NOMO-1 treated with dmso at 0.1 percent for 144 hours (cell line): ENCODE data around the gene CACNA2D3.
A peak's percentile ranks its signal among the peaks of the same experiment; 100 is the strongest.

ENCODE experiments used
- DNase-seq: peaks from one replicate; lab custom pipeline; 2025; ENCODE audit not compliant: unreplicated experiment; lab: John Stamatoyannopoulos, UW

The CACNA2D3 gene

DNA sequence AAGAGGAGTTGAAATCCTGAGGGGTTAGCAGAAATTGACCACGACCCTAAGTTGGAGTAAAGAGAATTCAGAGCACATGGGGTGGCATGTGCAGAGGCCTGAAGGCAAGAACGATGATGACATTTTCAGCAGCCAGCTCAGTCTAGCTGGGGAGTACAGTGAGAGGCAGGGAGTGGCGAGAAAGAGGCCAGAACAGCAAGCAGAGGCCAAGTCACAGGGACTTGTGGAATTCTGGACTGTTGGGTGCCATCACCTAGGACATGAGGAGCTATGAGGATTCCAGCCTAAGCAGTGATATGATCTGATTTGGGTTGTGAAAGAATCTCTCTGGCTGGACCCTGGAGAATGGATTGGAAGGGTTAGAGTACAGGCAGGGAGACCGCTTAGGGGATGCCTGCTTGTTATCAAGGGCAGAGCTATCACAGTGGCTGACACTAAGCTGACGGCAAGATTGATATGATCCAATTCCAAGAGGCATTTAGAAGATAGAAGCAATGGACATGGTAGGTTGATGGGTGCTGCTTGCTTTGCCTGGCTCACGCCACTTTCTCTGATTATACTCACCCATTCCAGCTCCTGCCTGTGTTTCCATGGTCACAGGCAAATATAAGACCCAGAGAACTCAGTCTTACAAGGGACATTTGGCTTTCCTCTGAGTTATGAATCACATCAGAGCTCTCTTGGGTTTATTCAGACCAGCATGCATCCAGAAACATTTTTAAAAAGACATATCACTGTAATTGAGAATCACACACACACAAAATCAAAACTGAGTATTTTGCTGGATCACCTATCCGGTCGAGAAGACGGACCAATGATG lies 739.1 kb downstream of the CACNA2D3 start:
- DNase-seq, result no peak

DNA sequence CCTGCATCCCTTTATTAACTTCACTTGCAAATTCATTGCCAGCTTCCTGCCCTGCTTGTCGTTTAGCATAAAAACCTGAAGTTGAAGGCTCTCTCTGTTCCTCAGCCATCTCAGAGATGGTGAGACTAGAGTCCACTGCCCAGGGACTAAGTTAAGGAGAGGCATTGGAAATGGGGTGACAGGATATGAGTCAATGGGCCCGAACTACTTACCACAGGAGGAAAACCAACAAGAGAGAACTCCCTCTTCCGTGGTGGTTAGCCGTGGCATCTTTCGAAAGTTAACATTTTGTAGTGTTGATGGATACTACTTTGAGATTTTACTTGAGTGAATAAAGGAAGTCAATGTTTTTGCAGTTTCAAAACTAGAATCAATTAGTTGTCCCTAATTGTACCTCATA lies 740.2 kb downstream of the CACNA2D3 start:
- peak; percentile 21 for DNase-seq

DNA sequence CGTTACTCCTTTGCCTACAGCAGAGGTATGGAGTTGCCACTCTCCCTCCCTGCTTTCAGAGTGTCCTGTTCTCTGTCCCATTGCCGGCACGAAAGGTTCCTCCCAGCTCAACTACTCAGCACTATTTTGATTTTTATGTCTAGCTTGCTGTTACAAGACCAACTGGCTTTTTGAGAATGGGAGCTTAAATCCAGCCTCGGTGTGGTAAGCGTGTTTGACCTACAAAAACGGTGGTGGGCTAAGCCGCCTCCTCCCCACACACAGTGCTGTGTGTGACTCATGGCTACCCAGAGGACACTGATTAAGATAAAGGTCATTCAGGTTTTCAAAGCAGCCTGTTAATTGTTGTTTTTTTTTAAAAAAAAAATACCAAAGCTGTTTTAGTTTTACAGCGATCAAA lies 741.0 kb downstream of the CACNA2D3 start:
- no peak for DNase-seq

DNA sequence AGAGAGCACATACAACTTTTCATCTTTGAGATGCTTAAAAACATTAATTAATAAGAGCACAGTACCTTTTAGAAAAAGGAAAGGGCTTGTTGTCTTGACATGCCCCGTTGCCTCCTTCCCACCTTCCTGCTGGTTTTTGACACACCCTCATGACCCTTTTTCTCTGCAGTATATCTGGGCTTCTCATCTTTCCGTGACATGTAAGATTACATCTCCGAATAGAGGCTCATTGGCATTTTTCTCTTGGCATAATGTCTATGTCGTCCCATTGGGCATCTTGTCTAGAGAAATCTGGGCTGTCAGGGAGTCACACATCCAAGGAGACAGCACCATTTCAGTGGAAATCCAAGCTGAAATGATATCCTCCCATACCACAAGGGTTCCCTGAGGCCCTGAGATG lies 741.4 kb downstream of the CACNA2D3 start:
- DNase-seq, result no peak

DNA sequence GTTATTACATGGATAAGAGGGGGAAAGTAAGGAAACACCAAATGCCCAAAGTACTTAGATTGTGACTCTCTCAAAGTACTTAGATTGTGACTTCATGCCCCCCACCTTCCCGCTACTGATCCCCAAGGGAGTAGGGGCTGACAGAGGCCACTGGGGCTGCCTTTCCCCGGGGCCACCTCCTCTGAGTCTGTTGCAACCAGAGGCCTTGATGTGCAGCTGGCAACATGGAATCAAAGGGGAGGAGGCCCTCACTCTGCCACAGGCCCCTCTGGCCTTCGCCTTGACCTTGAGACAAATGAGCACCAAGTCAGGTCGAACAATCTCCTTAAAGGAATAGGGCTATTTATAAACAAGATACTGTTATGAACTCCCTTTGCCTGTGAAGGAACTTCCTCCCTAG lies 743.0 kb downstream of the CACNA2D3 start:
- no peak for DNase-seq

DNA sequence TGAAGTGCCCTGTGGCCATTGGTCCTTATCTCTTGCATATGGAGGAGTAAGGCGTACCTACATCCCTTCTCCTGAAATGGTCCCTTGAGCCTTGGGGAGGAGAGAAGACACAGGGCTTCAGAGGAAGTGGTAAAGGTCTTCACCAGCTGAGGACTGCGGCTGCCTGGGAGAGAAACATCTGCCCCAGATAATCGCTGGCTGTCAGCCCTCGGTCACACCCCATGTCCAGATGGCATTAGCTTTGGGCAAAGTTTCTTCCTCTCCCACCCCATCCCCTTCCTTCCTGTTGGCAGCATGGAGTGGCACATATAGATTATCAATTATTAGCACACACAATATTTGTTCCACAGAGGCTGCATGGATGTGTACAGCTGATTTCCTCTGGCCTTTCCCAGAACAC lies 743.9 kb downstream of the CACNA2D3 start:
- no peak for DNase-seq

DNA sequence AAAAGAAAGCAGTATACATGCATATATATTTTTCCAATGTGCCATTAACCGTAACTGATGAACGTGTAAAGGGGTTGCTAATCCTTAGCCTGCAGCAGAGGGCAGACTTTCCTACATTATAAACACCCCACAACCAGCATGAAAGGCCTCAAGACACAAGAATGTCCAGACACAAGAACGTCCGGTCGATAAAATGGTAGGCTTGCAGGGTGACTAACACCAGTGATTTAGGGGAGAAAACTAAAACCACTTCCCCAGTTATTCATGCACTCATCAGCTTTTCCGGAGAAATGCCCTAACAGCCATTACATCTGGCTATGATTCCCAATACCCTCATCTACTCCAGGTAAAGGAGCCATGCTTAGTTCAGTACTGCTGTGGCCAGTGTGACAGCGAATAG lies 748.1 kb downstream of the CACNA2D3 start:
- DNase-seq, result peak; percentile 22

DNA sequence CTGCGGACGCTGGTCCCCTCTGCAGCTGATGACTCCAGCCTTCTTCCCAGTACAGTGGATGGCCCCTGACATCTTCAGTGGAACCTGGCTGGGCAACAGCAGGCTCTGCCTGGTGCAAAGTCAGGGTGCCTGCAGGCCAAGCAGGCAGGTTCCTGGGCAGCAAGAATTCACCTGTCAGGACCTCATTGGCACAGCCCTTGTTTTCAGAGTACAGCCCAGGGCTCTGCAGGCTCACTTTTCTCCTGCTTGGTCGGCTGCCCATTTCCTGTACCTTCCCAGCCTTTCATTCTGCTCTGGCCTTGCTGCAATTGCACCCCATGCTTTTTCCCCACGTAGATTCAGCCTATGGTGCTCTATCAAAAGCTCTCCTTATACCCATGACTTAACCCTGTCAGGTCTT lies 749.5 kb downstream of the CACNA2D3 start:
- DNase-seq, result no peak

DNA sequence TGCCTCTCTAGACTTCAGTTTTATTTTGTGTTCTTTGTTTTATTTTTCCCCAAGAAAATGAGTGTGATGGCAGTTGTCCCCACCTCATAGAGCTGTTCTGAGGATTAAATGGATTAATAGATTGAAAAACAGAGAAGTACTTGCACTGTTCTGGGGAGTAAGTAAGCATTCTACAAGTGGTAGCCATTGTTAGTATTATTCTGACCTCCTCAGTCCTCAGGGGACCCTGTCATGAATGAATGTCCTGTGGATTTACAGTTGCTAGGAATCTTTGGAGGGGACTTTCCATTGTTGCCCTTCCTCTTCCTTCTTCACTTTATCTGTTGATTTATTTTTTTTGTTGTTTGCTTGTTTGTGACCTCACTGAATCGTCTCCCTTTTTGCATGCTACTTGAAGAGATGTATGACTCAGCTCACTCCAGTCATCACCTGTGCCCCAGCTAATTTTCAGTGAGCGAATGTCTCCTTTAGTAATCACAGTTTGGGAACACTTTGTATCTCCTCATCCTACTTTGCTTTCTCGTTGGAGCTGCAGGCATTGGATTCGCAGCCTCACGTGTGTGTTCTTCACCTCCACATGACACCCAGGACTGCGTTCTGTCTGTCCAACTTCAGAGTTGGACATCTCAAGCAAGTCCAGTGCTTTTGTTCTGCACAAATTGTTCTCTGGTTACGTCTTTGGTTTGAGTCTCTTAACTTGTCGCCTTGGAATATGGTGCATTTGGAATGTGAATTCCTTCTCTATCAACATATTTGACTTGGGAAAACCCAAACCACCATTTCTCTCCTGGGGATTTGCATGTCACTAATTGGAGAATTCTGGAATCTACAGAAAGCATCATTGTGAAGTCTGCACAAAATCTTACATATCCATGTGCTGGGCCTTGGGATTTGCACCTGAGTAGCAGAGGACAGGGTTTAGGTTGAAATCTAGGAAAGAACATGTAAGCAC lies 751.0 kb downstream of the CACNA2D3 start:
- no peak for DNase-seq

DNA sequence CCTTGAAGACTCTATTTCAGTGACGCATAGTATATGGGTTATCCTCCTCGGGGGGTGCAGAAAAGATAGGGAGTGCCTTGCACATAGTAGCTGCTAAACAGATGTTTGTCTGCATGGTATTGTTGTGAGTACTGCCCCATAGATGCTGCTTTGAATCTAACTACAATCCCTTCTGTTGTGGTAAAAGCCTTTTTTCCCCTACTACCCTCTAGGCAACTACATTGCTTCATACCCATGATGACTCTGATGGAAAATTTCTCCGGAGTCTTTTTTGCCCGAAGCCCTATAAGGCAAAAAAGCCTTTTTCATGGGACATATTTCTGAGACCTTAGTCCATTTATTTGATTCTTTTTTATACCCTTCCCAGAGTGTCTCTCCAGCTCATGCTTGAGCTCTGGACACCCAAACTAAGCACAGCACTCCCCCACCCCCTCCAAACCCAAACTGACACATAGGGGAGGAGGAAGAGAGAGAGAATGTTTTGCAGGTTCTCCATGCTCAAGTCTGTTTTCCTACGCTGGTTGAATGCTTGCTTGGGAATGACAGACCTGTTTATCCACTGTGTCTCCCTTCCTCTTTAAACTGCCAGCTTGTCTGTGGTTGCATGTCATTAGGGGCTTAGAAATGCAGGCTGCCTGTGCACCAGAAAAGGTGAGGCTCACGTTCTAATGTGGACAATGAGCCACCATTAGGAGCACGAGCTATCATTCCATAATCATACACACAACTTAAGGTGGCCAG lies 752.6 kb downstream of the CACNA2D3 start:
- DNase-seq, result no peak

DNA sequence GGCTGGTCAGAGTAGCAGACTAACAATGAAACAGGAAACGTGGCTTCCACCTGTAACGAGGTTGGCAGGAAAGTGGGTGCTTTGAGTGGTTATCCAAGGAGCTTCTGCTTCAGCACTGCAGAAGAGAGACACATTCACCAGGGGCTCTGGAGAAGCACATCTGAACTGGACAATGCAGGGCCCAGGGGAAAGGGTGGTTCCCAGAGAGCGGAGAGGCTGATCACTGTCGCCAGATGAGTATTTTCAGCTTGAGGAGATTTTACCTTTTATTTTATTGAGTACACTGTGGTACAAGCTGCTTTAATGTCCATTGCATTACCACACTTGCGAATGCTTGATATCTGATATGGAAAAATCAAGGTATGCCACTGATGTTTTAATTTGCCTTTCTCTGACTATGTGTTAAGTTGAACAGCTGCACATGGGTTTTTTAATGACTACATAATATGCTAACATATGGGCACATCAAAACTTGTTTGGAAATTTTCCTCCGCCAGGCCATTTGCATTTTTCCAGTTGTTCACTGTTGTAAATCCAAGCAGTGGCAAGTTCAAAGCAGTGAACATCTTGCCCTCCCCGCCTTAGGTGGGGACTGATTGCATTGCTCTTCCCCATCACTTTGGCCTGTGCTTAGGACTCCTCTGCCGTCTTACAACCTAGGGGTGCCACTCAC lies 753.4 kb downstream of the CACNA2D3 start:
- no peak for DNase-seq

DNA sequence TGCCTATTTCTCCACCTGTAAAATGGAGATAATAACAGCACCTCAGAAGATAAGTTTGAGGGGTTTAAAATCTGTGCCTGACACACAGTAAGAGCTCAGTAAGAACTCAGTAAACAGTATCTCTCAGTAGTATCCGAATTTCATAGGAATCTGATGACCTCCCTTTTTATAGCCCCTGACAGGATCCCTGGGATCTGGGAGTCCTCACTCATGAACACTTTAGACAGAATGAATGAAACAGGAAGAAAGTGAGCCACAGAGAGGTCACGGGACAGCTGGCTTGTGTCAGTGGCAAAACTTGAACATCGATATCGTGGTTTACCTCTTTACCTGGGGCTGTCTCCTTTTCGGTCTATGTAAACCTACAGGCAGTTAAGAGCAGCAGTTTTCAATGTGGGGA lies 754.3 kb downstream of the CACNA2D3 start:
- DNase-seq, result no peak

DNA sequence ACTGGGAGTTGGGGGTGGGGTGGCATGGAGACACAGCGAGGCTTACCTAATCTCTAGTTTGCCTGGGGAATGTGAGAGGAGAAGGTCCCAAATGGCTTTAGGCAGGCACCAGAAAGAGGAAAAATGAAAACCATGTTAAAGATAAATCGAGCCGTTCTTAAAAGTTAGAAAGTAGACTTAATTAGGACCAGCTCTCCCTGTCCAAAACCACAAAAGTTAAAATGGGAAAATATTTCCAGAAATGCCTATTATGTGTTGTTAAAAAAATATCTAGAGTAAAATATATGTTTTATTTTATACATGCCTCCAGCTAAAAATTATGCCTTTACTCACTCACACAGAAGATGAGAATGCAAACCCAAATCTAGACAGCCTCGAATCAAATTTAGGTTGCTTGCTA lies 755.4 kb downstream of the CACNA2D3 start:
- no peak for DNase-seq

DNA sequence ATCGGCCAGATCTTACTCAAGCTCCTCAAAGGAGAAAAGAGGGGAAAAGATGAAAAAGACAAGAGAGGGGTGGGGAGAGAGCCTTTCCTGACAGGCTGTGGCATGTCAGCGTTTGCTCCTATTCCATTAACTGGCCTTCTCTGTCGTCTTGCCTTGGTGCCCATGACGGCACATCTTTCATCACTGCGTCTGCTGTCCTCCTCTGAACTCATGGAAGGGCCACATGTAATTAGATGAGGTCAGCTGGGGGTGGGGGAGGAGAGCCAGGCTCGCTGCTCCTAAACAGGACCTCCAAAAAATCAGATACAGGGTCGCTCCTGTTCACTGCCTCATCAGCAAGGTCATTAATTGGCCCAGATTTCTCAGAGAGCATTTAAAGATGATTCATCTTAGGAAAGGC lies 755.8 kb downstream of the CACNA2D3 start:
- DNase-seq, result no peak

DNA sequence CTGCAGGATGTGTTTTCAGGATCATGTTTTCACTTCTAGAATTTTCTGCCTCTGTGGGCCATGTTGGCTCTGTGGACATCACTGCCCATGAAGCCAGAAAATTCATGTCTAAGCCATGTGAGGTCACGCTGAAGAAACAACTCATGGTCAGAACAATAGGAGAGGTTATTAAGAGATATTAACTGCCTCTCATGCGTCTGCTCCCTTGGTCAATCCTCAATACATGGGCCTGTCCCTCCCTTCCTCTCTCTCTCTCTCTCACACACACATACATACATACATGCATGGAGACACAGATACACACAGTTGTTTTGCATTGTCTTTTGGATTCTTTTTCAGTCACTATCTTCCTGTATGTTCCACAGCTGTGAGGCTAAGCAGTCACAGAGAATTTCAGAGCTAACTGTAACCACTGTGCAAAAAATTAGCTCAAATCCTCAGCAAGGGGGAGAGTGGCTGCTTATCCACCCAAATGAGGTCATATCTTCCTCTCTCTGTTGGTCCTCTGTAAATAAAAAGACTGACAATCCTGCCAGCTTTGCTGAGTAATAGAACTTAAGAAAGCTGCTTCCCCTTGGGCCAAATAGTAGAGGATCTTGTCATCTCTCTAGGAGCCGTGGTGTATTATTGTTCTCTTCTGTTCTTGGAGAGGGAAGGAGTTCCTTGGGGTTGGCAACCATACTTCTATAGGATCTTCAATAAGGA lies 759.9 kb downstream of the CACNA2D3 start:
- no peak for DNase-seq

DNA sequence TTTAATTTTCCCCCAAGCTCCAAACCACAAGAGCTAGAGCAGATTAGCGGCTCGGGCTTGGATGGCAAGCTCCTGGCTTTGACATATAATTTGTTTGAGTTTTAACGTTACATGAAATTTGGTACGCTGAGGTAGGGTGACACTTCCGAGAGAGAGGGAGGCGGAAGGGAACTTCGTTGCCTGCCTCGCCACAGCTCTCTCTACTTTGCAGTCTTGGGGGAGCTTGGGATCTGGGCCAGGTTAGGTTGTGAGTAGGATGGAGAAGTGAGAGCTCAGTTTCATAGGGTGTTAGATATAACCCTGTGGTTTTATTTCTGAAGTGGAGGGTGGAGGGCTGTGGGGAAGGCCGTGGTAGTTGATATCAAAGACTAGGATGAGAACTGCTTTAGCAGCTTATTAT lies 765.8 kb downstream of the CACNA2D3 start:
- DNase-seq, result no peak

DNA sequence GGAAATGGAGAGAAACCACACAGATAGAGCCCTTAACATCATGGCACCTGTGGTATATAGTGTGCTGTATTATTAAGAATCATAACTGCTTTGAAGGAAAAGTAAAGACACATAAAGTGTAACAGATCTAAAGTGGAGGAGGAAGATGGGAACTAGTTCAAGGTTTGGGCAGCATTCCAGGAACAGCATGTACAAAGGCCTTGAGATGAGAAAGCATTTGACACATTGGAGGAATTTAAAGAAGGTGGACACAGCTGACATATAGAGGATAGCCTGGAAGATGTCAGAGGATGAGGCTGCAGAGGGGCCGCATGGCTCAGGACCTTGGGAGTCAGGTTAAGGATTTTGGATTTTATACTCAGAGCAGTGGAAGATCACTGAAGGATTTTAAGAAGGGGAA lies 766.5 kb downstream of the CACNA2D3 start:
- DNase-seq, result no peak

DNA sequence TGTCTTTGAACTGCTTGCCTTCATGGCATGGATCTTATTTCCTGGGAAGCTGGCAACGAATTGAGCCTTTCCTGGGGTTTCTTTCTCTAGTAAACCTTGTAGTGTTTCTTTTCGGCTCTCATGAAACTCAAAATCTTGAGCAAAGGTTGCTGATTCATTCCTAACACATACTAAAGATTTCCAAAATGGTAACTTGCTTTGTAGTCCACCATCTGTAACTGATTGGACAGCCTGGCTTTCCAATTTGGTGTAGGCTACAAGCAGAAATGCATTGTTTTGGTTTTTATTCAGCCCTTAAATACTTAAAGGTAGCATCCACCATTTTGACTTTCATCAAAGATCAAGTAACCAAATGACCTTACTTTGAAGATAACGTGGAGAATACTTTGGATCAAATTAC lies 767.4 kb downstream of the CACNA2D3 start:
- DNase-seq, result no peak

DNA sequence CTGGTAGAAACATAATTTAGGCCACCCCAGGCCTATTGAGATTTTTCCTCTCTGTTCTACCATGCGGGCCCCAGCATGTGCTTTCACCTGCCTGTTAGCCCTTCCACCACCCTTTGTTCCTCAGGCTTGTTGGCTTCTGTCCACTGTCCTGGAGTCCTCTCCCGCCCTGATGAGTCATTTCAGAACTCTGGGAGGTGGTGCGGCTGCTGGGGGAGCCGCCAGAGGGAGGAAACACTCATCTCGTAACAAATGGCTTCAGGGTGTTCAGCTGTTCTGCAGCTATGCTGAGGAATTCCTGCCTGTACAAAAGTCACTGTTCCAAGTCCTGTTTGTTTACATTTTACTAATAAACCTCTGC lies 769.2 kb downstream of the CACNA2D3 start:
- DNase-seq, result no peak

DNA sequence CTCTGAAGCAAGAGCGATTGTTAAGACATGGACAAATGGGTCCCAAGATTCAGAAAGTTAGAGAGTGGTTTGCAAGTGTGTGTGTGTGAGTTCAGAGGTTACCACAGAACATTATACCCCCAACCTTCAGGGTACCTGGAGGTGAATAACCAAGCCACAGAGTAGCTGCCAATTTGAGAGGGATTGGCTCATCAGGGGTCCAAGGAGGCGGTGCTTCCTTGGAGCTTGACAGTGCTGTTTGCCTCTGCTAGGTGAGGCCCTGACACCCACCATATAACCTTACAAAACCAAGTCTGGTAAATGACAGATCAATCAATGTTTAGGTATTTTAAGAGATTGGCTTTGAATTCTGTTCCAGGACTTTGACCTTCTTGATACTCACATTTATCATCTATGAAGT lies 769.8 kb downstream of the CACNA2D3 start:
- no peak for DNase-seq
